ENCODE measurements around the gene ELL2.

GRCh38 chr5:95862671-95863382 is 98.8 kb downstream of the ELL2 start:
- TF ChIP-seq CTCF (IDR thresholded peaks at IDR 0.05) (no peak), ZFX (IDR thresholded peaks at IDR 0.05; ENCODE audit: borderline replicate concordance) (no peak)

Data from 22Rv1 (cell line).